HG02852 (cell line): Measurements from ENCODE around the gene COL20A1.

Experiments
- ATAC-seq: cut with Tn5 transposase; IDR thresholded peaks from one replicate; pipeline ENCODE4 v1.9.1; 2021; ENCODE audit warnings: mild to moderate bottlenecking, moderate library complexity; ENCODE audit not compliant: unreplicated experiment

The COL20A1 gene

DNA sequence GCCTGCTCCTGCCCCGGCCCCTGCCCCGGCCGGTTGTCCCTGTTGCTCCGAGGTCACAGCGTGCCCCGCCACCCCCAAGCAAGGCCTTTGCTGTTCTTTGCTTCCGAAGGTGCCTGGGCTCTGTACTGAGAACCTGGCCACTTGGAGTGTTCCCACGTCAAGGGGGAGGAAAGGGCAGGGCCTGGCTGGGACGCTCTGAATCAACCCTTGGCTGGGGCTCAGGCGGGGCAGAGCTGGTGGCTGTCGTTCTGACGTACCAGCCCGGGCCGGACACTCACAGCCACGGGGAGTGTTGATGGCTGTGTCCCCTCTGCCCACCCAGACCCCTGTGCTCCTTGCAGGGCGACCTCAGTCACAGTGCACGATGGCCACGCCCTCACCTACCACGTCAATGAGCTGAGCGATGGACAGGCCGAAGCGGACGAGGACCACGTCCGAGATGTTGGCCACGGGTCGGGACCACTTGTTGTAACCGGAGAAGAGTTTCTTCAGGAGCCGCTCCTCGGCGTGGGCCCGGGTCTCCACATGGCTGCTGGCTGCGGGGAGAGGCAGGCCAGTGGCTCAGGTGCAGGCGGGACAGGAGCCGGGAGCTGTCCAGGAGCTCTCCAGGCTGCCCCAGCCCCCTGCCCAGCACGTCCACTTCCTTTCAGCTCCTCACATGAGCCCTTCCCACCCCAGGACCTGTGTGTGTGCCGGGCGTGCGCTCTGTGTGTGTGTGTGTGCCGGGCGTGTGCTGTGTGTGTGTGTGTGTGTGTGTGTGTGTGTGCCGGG, 66.4 kb downstream of the COL20A1 start:
- ATAC-seq = no peak

- ATAC-seq = no peak
Observed at GRCh38 chr20:63359937-63360849, 67.2 kb downstream of the COL20A1 start.

GRCh38 chr20:63360850-63361518, 68.0 kb downstream of the COL20A1 start, which contains the start of gene CHRNA4:
TSS of gene CHRNA4 (minus strand) at chr20:63361349. CDS start at chr20:63361165, 184 bp downstream.
- no peak for ATAC-seq

GRCh38 chr20:63361519-63362435, 68.8 kb downstream of the COL20A1 start:
- no peak for ATAC-seq

DNA sequence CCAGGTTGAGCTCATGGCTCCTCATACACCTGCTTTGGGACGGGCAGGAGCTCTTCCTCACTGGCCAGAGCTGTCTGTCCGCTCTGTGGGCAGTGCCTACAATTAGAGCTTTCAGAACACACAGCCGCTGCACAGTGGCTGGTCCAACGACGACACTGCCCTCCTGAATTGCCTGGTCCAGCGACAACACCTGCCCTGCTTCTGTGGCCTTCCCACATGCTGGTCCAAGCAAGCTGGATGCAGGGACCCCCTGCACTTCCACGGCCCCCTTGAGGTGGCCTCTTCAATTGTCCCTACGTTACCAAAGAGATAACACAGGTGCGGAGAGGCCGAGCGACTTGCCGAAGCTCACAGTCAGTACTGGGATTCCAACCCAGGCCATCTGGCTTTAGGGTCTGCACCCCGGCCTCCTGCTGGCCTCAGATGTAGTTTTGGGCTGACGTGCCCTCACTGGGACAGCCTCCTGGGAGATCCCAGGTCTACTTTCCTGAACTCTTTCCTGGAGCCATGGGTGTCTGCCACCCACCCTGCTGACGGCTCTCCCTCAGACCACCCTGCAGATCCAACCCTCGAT, 69.5 kb downstream of the COL20A1 start:
- ATAC-seq = no peak

DNA sequence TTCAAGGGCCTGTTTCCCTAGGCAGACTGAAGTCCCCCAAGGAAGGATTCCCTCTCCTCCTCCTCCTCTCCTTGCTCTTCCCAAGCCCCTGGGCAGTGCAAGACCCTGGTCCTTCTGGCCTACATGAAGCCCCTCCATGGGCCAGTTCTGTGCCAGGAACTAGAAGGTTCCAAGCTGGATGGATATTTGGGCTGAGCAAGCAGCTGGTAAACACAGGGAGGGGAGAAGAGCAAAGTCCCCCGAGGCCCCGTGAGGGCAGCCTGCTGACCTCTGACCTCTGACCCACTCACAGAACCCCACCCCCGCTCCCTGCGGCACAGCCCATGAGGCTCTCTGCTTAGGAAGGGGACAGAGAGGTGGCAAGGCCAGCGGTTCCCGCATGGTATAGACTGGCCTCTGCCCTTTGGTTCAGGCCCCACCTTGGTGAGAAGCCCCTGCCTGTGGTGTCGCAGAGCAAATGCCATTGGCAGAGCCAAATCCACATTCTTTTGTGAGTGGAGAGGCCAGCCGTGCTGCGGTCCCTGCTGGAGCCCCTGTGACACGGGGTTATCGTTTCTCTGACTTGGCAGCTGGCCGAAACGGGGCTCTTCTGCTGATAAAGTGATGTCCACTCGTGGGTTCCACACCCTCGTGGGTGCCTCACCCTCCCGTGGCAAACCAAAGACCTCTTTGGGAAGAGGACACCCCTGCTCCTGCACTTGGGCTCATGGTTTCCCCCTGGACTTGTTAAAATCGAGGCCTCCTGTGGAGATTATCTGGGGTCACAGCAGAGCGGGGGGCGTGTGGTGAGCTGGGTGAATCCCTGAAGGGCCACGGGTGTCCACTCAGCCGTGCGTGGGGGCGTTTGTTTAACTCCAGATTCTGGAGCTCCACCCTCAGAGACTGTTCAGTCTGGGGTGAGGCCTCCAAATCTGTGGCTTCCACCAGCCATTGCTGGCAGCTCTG, 70.3 kb downstream of the COL20A1 start:
- no peak for ATAC-seq

GRCh38 chr20:63363981-63364561, 71.1 kb downstream of the COL20A1 start:
- no peak for ATAC-seq

- ATAC-seq = no peak
Observed at GRCh38 chr20:63364801-63365585, 72.0 kb downstream of the COL20A1 start.

GRCh38 chr20:63365601-63366389, 72.8 kb downstream of the COL20A1 start:
- no peak for ATAC-seq

GRCh38 chr20:63366390-63367365, 73.7 kb downstream of the COL20A1 start:
- no peak for ATAC-seq

GRCh38 chr20:63367446-63368055, 74.6 kb downstream of the COL20A1 start:
- no peak for ATAC-seq

- no peak for ATAC-seq
Observed at GRCh38 chr20:63368151-63368550, 75.2 kb downstream of the COL20A1 start.

- no peak for ATAC-seq
Observed at GRCh38 chr20:63369024-63369530, 76.1 kb downstream of the COL20A1 start.

GRCh38 chr20:63369724-63370617, 77.0 kb downstream of the COL20A1 start:
- no peak for ATAC-seq
